Activated effector memory CD4-positive, alpha-beta T cell treated with Interleukin-2 at 50 U/mL for 16 hours (primary cell): ENCODE data around the gene EIF4G3.
"Not testable (repeated sequence)": the region's sequence is repeated elsewhere in the genome, so short reads cannot be mapped to it uniquely, and the experiment has no call there.

Experiments
- DNase-seq: peaks from one replicate; pipeline ENCODE4 v3.0.0-alpha.2; 2020

The EIF4G3 gene

GRCh38 chr1:21060523-21060922 is 116.2 kb downstream of the EIF4G3 start:
- DNase-seq = no peak

DNA sequence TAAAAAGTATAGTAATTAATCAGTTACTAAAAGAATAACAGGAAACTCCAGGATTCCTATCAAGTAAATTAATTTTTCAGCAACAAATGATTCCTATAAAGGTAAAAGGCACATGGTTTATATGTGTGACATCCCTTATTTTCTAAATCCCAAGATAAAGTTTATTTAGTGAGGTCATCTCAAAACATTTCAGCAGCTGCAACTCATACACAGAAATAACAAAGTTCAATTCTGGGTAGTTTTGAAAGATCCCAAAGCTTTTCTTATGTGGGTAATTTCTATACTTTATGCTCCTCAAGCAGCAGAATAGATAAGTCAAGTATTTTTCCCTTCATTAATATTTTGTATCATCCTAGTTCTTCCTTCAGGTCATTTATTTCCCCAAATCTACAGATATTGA is 117.7 kb downstream of the EIF4G3 start:
- no peak for DNase-seq

DNA sequence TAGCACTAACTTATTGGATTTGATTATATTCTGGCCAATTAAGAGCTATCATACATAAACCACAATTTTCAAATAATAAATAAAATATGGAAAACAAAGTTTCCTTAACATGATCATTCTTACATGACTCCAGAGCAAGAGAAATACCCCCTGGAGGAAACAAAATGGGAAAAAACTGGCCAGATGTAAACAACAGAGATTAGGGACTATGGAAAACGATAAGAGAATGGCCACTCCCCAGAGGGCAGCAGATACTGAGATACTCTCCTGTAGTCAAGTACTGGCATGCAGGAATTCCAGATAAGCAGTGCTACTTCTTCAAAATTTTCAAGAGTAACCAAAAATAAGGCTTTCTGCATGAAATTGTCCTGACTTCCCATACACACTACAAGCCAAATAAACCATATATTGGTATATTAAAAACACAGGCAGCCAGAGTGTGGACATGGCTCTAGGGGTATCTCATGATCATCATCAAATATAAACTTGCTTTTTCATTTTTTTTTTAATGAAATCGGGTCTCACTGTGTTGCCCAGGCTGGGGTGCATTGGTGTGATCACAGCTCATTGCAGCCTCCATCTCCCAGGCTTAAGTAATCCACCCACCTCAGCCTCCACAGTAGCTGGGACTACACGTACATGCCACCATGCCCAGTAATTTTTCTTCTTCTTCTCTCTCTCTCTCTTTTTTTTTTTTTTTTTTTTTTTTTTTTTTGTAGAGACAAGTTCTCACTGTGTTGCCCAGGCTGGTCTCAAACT is 118.5 kb downstream of the EIF4G3 start:
- no peak for DNase-seq

DNA sequence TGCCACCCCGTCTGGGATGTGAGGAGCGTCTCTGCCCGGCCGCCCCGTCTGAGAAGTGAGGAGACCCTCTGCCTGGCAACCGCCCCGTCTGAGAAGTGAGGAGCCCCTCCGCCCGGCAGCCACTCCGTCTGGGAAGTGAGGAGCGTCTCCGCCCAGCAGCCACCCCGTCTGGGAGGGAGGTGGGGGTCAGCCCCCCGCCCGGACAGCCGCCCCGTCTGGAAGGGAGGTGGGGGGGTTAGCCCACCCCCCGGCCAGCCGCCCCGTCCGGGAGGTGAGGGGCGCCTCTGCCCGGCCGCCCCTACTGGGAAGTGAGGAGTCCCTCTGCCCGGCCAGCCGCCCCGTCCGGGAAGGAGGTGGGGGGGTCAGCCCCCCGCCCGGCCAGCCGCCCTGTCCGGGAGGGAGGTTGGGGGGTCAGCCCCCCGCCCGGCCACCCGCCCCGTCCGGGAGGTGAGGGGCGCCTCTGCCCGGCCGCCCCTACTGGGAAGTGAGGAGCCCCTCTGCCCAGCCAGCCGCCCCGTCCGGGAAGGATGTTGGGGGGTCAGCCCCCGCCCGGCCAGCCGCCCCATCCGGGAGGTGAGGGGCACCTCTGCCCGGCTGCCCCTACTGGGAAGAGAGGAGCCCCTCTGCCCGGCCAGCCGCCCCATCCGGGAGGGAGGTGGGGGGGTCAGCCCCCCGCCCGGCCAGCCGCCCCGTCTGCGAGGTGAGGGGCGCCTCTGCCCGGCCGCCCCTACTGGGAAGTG is 123.3 kb downstream of the EIF4G3 start:
- DNase-seq = not testable (repeated sequence)

- no peak for DNase-seq
Observed at GRCh38 chr1:21052034-21052433, 124.7 kb downstream of the EIF4G3 start.

DNA sequence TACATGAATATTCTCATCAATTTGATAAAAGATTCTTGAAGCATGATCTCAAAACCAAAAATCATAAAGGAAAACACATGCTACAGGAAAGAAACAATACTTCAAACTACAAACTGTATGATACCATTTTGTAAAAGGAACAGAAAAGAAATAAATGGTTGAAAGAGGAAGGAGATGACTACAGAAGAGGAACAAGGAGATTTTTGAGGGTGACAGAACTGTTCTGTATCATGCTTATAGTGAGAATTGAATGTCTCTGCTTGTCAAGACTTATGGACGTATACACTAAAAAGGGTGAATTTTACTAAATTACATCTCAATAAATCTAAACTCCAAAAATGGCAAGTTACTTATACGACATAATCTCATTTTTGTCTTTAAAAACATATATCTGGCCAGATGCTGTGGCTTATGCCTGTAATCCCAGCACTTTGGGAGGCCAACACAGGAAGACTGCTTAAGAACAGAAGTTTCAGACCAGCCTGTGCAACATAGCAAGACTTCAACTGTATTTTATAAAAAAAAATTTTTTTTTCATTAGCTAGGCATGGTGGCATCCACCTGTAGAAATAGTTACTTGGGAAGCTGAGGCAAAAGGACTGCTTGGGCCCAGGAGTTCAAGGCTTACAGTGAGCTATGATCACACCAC is 125.4 kb downstream of the EIF4G3 start:
- DNase-seq = no peak

DNA sequence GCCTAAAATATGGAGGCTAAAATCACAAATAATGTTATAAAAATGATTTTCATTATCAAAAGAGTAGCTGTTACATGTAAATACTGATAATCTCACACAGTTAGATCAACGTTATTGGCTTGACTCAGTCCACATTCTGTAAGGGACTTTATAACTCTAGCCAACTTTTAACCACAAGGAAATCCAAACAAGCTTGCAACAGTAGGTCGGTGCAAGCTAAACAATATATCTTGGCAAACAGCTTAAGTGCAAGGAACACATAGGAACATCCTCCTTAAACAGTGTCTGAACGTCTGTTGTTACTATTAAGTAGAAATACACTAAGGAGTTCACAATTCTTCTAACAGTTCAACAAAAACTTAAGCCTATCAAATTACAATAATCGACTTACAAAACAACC is 126.7 kb downstream of the EIF4G3 start:
- DNase-seq = no peak

DNA sequence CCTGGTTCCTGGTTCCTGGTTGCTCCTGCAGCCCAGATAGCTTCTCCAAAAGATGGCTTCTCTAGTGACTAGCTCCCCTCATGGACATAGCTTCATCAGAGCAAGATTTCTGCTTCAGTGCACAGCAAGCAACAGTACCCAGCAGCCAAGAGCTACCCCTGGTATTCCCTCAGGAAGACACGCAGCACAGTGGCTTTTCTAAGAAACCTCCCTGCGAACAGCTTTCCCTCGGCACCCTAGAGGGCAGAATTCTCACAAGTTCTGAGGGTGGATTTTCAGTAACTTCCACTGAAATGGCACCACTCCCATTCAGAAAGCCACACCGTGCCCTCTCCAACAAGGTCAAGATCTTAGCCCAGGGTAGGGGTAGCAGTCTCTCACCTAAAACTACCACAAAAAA is 128.2 kb downstream of the EIF4G3 start:
- DNase-seq = no peak

- no peak for DNase-seq
Observed at GRCh38 chr1:21046132-21046531, 130.6 kb downstream of the EIF4G3 start.

- DNase-seq = no peak
Observed at GRCh38 chr1:21045351-21045750, 131.3 kb downstream of the EIF4G3 start.

DNA sequence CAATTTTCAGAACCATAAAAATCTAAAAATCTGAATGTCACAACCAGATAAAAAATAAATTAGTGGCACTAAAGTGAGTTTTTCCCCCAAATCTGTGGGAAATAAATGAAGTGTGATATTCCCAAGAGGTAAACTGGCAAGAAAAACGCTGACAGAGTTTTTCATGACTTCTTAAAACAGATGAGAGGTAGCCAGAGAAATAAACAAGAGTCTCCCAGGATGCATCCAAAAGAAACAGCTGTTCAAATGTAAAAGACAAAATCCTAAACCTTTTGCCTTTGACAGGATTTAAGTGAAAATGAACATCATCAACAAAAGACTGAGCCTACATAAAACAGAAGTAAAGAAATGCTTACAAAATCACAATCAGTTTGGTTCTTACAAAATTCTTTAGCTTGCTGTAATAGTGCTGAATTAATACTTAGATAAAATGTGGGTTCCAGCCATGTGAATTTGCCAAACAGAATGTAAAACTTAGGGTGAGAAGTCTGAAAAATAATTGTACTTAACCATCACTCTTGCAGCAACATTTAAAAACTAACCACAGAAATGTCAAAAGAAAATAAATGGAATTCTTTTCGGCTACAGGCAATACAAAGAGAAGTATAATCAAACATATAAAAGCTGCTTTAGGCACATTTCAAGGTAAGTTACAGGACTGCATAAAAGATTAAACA is 133.6 kb downstream of the EIF4G3 start:
- no peak for DNase-seq

- DNase-seq = no peak
Observed at GRCh38 chr1:21041541-21041940, 135.2 kb downstream of the EIF4G3 start.

GRCh38 chr1:21037091-21037490 is 139.6 kb downstream of the EIF4G3 start:
- no peak for DNase-seq

- no peak for DNase-seq
Observed at GRCh38 chr1:21035794-21036193, 140.9 kb downstream of the EIF4G3 start.

DNA sequence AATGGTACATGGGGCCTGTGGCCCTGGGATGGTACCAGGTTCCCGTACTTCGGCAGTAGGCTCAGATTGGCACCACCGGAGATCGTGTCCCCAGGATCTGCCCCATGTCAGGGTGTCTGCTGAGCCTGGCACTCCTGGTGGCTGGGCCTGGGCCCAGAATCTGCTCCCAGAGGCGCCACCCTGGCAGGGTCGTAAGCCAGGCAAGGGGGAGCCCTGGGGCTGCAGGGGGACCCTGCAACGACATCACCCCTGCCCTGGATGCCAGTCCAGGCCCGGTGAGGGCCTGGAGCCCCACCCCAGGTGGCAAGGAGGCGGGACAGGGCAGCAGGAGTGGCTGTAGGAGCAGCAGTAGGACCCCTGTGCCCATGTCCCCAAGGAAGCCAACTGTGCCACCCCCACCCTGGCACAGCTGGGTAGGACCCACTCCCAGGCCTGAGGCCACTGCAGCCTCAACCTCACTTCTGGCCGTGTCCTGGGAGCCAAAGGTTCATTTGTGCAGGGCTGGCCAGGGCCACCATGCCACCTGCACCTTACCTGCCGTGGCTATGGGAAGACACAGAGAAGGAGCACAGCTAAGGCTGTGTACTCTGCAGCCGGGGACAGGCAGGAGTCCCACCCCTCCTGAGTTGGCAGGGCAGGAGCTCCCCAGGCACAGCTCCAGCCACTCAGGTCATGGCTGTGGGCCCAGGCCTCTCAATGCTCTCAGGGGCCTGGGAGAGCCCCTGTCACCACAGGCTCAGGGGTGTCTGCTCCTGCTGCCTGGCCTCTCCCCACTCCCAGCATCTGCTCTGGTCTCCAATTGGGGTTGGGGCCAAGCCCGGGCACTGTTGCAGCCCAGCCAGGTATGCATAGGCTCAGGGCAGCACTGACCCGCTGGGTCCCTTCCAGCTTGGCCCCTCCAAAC is 141.7 kb downstream of the EIF4G3 start:
- no peak for DNase-seq

- no peak for DNase-seq
Observed at GRCh38 chr1:21032741-21033140, 144.0 kb downstream of the EIF4G3 start.

DNA sequence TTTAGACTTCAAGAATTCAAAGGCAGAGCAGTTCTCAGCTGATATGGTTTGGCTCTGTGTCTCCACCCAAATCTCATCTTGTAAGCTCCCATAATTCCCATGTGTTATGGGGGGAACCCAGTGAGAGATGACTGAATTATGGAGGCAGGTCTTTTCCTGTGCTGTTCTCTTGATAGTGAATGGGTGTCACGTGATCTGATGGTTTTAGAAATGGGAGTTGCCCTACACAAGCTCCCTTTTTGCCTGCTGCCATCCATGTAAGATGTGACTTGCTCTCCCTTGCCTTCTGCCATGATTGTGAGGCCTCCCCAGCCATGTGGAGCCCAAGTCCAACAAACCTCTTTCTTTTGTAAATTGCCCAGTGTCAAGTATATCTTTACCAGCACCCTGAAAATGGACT is 146.5 kb downstream of the EIF4G3 start:
- DNase-seq = no peak

DNA sequence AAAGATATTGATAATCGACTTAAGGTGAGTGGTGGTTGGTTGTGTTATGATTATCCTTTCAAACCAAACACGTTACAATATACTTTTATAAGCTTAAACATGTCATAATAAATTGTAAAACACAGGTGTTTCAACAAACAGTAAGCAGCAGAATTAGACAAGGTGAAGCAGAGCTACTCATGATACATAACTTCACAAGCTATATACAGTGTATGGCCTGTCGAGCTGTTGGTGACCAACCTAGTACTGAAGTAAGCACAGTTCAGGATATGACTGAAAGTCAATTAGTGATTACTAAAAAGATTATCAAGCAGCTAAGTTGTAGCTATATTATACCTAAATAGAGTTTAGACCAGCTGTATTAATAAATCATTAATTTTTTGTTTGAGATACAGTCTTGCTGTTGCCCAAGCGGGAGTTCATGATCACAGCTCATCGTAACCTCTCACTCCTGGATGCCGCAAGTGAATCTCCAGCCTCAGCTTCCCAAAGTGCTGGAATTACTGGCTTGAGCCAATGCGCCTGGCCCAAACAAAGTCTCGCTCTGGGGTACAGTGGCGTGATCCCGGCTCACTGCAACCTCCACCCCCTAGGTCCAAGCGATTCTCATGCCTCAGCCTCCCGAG is 148.1 kb downstream of the EIF4G3 start:
- no peak for DNase-seq

- DNase-seq = no peak
Observed at GRCh38 chr1:21027805-21028204, 148.9 kb downstream of the EIF4G3 start.

DNA sequence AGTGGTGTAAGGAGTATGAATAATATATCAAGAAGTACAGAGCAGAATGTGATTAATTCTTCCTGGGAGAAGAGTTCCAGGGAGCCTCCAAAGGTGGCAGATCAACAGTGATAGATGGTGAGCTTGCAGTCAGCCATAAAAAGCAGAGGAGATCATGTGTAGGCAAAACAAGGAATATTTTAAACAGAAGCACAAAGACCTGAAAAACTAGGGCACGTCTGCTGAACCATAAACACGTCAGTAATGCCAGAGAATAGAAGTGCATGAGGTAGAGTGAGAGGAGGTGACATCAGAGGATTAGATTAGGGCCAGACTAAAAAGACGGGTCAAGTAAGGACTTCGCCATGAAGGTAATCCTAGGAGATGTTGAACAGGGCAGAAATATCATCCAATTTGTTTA is 151.8 kb downstream of the EIF4G3 start:
- DNase-seq = no peak

GRCh38 chr1:21024136-21024896 is 152.4 kb downstream of the EIF4G3 start:
- DNase-seq = not testable (repeated sequence)
